Breast epithelium (tissue), 3 donors: ENCODE results near the gene LCE1E.

Experiments
- POLR2A ChIP-seq: fragments of 450-650 bp; IDR thresholded peaks from one replicate; pipeline ENCODE4 v1.6.1; 2016; ENCODE audit warnings: antibody characterized with exemption, mild to moderate bottlenecking, moderate library complexity
- POLR2AphosphoS5 ChIP-seq, 3 donors: sonication (generic); formaldehyde crosslinking; IDR thresholded peaks; one replicate each; pipeline ENCODE4 v1.6.1; 2017; ENCODE audit warnings: antibody characterized with exemption in 3 of 3

DNA sequence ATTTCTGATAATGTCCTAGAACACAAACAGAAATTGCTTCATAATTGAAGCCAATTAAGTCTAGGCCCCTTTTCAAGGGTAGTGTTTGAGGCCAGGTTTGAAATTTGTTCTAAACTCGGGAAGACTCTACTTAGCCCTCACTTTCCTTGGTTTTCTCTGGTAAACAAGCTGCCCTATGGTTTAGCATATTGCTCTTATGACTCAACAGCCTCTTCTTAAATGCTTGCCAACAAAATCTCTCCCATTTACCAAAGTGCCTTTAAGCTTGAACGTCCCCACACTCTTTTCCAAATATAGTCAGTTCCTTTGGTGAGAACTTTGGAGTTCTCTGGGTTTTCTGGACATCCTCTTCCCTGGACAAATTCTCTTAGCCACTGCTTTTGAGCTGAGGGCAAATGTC is 50.8 kb downstream of the LCE1E start:
- no peak for TF ChIP-seq POLR2AphosphoS5 (IDR thresholded peaks at IDR 0.05)
- no peak for TF ChIP-seq POLR2A
